SKM-1 treated with dmso at 0.1 percent for 144 hours (cell line): ENCODE data around the gene OR51M1.
"Not testable (repeated sequence)": the region's sequence is repeated elsewhere in the genome, so short reads cannot be mapped to it uniquely, and the experiment has no call there.

ENCODE experiments used
- DNase-seq: peaks from one replicate; lab custom pipeline; 2025; ENCODE audit not compliant: unreplicated experiment; lab: John Stamatoyannopoulos, UW

Gene OR51M1

GRCh38 chr11:5383576-5383975 lies at the start of gene OR51M1:
OR51M1 (plus strand) TSS chr11:5383812; CDS start chr11:5389399, 5,587 bp downstream.
- no peak for DNase-seq

- DNase-seq, result no peak
Observed at GRCh38 chr11:5335170-5335569, 48.4 kb upstream of the OR51M1 start.

DNA sequence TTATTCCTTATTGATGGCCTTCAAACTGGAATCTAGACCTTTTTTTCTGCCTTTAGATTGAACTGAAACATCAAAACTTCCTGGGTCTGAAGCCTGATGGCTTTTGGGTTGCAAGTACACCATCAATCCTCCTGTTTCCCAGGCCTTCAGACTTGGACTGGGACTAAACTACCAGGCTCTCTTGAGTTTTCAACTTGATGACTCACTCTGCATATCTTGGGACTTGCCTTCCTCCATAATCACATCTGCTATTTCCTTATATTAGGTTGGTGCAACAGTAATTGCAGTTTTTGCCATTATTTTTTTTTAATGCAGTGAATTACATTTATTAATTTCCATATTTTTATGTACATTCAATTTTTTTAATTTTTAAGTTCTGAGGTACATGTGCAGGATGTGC lies 47.3 kb upstream of the OR51M1 start:
- DNase-seq, result no peak

GRCh38 chr11:5337253-5337652 lies 46.4 kb upstream of the OR51M1 start:
- DNase-seq, result not testable (repeated sequence)

DNA sequence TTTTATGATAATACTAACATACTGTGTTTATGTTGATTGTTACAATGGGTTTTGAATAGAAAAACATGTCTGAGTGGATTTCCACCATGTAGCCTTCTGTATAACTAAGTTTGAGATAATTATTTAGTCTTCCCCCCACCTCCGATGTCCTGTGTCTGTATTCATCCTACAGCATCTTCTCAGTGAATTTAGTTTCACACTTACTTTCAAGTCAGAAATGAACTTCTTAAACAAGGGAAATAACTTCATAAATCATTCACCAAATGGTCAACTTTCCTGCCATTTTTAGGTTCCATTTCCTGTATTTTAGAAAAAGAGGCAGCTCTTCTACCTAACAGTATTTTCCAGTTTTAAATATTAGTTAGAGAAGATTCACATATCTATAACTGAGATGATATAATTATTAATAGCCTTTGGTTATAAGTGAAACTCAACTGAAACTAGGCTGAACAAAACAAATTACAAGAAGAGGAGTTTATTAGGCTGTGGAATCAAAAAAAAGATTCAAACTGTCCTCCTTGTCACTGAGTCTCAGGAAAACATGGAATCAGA lies 43.8 kb upstream of the OR51M1 start:
- DNase-seq, result no peak

GRCh38 chr11:5343474-5344335 lies 39.9 kb upstream of the OR51M1 start, which contains the start of gene OR51B5:
OR51B5 (minus strand) TSS chr11:5343524; CDS start chr11:5343524, 0 bp downstream.
- no peak for DNase-seq

DNA sequence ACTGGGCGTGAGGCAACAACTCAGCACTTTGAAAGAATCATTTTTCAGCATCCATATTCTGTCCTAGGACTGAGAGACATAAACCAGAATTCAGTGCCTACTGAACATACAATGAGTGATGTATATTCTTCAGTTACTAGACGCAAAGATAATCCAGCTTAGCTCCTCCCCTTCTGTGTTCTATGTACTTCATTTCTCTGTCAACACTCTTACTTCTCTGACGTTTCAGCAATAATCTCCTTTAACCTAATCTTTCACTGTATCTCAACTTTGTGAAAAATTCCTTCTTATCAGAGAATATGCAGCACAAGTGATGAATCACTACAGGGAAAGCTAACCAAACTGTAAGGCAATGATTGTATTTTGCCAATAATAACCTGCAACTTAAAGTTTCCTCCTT lies 37.8 kb upstream of the OR51M1 start:
- no peak for DNase-seq

DNA sequence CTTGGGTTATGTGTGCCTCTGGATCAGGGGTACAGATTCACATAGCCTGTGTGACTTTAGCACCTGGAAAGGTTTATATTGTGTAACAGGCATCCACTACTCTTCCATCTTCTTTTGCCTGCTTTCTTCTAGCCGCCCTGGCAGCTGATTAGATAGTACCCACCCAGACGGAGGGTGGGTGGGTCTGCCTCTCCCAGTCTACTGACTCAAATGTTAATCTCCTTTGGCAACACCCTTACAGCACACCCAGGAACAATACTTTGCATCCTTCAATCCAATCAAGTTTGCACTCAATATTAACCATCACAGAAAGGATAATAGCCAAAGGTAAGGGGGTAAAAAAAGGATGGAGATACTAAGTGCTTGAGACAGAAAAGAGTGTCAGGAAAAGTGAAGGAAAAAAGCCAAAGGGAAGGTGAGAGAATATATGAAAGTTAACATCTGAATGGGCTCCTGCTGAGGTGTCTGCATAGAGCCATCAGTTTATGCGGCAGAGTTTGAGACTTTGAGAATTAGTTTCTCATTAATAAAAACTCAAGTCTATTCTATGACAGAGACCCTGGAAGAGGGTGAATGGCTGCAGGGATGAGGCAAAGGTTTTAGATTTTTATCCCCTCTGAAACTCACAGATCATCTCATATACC lies 34.9 kb upstream of the OR51M1 start:
- no peak for DNase-seq

DNA sequence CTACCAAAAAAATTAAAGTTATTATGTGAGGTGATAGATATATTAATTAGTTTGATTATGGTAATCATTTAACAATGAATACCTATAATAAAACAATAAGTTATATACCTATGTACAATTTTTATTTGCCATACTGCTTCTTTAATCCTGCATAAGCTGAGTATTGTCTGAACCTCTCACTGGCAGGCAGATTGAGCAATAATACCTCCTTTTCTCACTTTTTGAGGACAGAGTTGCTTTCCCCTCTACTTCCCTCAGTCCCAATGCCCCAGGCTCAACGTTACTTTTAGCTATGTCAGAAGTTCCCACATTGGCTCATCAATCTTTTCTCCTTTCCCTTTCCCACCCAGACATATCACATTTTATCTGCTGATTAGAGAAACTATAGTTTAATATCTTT lies 34.1 kb upstream of the OR51M1 start:
- DNase-seq, result no peak

- DNase-seq, result no peak
Observed at GRCh38 chr11:5351208-5351607, 32.4 kb upstream of the OR51M1 start, which contains the start of gene OR51B6. OR51B6 (plus strand) TSS chr11:5351508; CDS start chr11:5351508, 0 bp downstream.

GRCh38 chr11:5356031-5356430 lies 27.6 kb upstream of the OR51M1 start:
- DNase-seq, result not testable (repeated sequence)

DNA sequence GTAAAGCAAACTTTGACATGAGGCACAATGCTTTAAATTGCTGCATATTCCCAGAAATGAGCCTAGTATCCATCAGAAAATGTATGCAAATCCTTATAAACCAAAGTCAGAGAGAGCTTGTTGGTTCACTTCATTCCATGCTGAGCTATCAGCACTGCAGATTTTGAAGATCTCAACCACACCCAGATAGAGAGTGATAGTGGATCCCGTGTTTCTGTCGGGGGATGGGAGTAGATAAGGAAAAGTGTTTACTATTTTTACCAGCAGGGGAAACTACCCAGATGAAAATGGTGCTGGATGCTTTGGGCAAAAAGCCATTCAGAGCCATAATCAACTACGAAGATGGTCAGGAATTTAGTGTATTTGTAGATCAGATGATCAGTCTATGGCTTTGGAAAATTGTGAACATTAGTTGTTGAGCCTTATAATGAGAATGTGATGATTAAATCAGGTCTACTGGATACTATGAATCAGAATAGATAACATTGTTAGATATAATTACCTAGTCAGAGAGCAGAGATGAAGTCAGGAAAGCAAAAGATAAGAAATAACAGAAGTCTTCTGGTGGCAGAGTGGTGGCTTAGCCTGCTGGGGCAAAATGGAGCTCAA lies 21.5 kb upstream of the OR51M1 start:
- no peak for DNase-seq

DNA sequence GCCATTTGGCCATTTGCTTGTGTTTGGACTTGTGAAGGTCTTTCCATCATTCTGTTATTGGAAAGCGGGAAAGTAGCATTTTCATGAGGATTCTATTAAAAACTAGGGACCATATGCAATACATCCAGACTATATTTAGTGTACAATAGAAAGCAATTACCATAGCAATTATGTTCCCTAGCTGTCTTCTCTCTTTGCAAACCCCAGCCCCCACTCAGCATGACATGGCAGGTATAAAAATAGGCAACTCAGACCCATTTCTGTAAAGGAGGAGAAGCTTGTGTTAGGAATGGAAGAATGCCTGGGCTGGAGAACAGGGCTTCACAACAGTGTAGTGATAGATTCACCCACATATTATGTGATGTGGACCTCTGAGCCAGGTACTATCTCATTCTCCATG lies 19.9 kb upstream of the OR51M1 start:
- no peak for DNase-seq

GRCh38 chr11:5364214-5364613 lies 19.4 kb upstream of the OR51M1 start:
- DNase-seq, result no peak

DNA sequence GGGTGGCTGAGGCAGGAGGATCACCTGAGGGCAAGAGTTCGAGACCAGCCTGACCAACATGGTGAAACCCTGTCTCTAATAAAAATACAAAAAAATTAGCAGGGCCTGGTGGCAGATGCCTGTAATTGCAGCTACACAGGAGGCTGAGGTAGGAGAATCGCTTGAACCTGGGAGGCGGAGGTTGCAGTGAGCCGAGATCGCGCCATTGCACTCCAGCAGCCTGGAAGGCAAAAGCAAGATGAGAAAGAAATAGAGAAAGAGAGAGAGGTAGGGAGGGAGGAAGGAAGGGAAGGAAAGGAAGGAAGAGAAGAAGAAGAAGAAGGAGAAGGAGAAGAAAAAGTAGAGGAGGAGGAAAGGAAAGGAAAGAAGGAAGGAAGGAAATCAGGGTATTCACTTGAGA lies 17.2 kb upstream of the OR51M1 start:
- not testable (repeated sequence) for DNase-seq

DNA sequence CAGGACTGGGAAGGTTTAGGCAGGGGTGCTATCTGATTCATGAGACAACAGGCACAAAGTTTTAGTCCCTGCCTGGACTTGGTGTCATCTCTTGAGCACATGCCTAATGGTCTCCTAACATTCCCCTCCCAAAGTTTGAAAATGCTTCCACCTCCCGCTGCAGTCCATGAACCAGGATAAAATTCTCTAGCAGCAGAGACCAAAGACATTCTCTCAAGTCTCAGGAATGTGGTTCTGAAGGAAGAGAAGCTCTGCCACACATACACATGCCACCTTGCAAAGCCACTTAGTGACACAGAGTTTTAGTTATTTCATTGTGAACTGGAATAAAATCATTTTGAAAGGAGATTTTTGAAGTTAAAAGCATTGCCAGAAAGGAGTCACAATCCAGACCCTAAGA lies 16.8 kb upstream of the OR51M1 start:
- no peak for DNase-seq

- no peak for DNase-seq
Observed at GRCh38 chr11:5367448-5368074, 16.1 kb upstream of the OR51M1 start.

DNA sequence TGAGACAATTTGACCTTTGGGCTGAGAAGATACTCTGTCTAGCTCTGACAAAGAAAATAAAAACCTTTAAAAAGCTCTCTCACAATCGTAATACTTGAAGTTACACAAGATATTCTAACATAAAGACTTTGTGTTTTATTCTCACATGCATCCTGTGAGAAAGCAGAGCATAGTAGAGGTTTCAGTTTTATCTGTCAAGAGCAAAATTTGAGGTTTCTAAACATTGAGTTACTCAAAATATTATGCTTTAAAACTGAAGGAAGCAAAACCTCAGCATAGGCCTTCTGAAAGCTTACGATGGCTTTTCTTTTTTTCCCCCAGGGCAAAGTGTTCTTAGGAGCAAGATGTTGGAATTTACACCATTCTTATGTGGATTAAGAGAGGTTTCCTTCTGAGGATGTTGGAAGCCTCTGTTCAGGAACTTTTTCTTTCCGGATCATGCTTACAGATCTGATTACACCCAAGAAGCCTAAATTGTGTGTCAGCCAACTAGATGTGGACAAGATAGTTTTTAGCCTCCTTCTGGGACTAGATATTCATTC lies 15.0 kb upstream of the OR51M1 start:
- no peak for DNase-seq

- DNase-seq, result peak; percentile 5
Observed at GRCh38 chr11:5369789-5370188, 13.8 kb upstream of the OR51M1 start.

- DNase-seq, result peak; percentile 49
Observed at GRCh38 chr11:5380740-5381342, 2.8 kb upstream of the OR51M1 start.
